Natural killer cell (primary cell): ENCODE measurements around the gene NT5C2. TPM values are rescaled to one million over a fixed set of nuclear protein-coding genes. Genes with fewer than 3 reads are reported as not detected.
"Not testable (repeated sequence)": the region's sequence is repeated elsewhere in the genome, so short reads cannot be mapped to it uniquely, and the experiment has no call there.

Source experiments
- ATAC-seq, 3 donors: fragments of 150-1000 bp in 2 of 3; fragments of 200-7000 bp in 1 of 3; cut with Tn5 transposase; 1 replicate in 1 of 3; 2 replicates in 2 of 3; pipeline ENCODE4 v1.10.0; 2021; ENCODE audit warnings: mild to moderate bottlenecking in 2 of 3, moderate library complexity in 2 of 3
- DNase-seq, 2 donors: peaks; one replicate each; pipeline versions ENCODE4 v3.0.0 to v3.0.0-alpha.2; 2013 to 2021; ENCODE audit warnings: mixed read lengths in 1 of 2
- H3K27ac ChIP-seq: one replicate; pipeline ENCODE4 v1.5.1; 2013; ENCODE audit warnings: mild to moderate bottlenecking, low read length
- H3K27me3 ChIP-seq: one replicate; pipeline ENCODE4 v1.6.1; 2013; ENCODE audit warnings: low read length; ENCODE audit not compliant: control insufficient read depth, insufficient read depth
- H3K36me3 ChIP-seq: one replicate; pipeline ENCODE4 v1.6.1; 2013; ENCODE audit warnings: low read length; ENCODE audit not compliant: control insufficient read depth, insufficient read depth
- H3K4me1 ChIP-seq: one replicate; pipeline ENCODE4 v1.6.1; 2013; ENCODE audit warnings: low read length; ENCODE audit not compliant: control insufficient read depth, insufficient read depth
- H3K4me3 ChIP-seq: one replicate; pipeline ENCODE4 v1.5.1; 2013; ENCODE audit warnings: low read length
- H3K9me3 ChIP-seq: one replicate; pipeline ENCODE4 v1.6.1; 2013; ENCODE audit warnings: low read length; ENCODE audit not compliant: control insufficient read depth, insufficient read depth
- H3K27ac Mint-ChIP-seq, 2 donors: one replicate each; pipeline ENCODE4 v1.8.0; 2022; ENCODE audit warnings: mild to moderate bottlenecking in 2 of 2, mixed read lengths in 2 of 2, moderate library complexity in 1 of 2
- H3K27me3 Mint-ChIP-seq, 2 donors: one replicate each; pipeline ENCODE4 v1.8.0; 2022; ENCODE audit warnings: low read depth in 2 of 2, mixed read lengths in 2 of 2
- H3K36me3 Mint-ChIP-seq: one replicate; pipeline ENCODE4 v1.8.0; 2022; ENCODE audit warnings: mixed read lengths
- H3K4me1 Mint-ChIP-seq, 2 donors: one replicate each; pipeline ENCODE4 v1.8.0; 2022; ENCODE audit warnings: mixed read lengths in 2 of 2
- H3K4me3 Mint-ChIP-seq: one replicate; pipeline ENCODE4 v1.8.0; 2022; ENCODE audit warnings: mild to moderate bottlenecking, moderate library complexity, mixed read lengths
- H3K9me3 Mint-ChIP-seq, 2 donors: one replicate each; pipeline ENCODE4 v1.8.0; 2022; ENCODE audit warnings: mixed read lengths in 2 of 2
- CTCF ChIP-seq: fragments of 200-600 bp; IDR thresholded peaks from one replicate; pipeline ENCODE4 v1.8.0; 2022; ENCODE audit warnings: antibody characterized with exemption
- WGBS: methylation state at CpG from one replicate; pipeline ENCODE4 v1.1.7; 2013; ENCODE audit warnings: missing lambda C conversion rate; ENCODE audit not compliant: insufficient coverage; 5-methylcytosine and 5-hydroxymethylcytosine counted together
- intact Hi-C: fragments of 100-400 bp; cut with micrococcal nuclease; formaldehyde crosslinking; loops from one replicate; pipeline ENCODE4 v1.14.2; 2022
- total RNA-seq, 4 donors: library from RNA; stranded (reverse); fragments of 120-200 nt in 1 of 4; gene quantifications; one replicate each; pipeline versions ENCODE4 v1.2.3 to v1.2.4, GENCODE V29; 2013 to 2022

NT5C2 gene
- total RNA-seq, 3 donors from 2014 or later (not counting 1 experiment from before 2014, with no cell fraction given), result 84.4 to 110 (median 89.4) TPM

- WGBS, result 100% methylated on average over 3 of the region's 4 CpGs
- Mint-ChIP-seq H3K9me3 (no peaks in the 10 kb centered on the region), H3K4me3 (no peak overlapping the region), H3K27ac (no peak overlapping the region), H3K27me3 (peaks cover 0 to 7% of the 10 kb centered on the region in 2 donors), H3K36me3 (no peaks in the 10 kb centered on the region), H3K4me1 (no peaks in the 10 kb centered on the region)
- no peaks in the 10 kb centered on the region for H3K9me3 ChIP-seq
- no peak for TF ChIP-seq CTCF
- no peaks in the 10 kb centered on the region for H3K4me1 ChIP-seq
- H3K36me3 ChIP-seq, result no peaks in the 10 kb centered on the region
- ATAC-seq (no peak), DNase-seq (no peak)
- H3K4me3 ChIP-seq, result no peak overlapping the region
- intact Hi-C loops, result no loop called here
- H3K27ac ChIP-seq, result no peak overlapping the region
- H3K27me3 ChIP-seq, result no peaks in the 10 kb centered on the region
These were observed 38.0 kb upstream of the NT5C2 start for GRCh38 chr10:103231047-103231551.

- intact Hi-C loops, result no loop called here
- Mint-ChIP-seq H3K9me3 (peaks cover 3 to 8% of the 10 kb centered on the region in 2 donors), H3K4me3 (no peak overlapping the region), H3K27ac (no peak overlapping the region), H3K27me3 (peaks cover 0 to 2% of the 10 kb centered on the region in 2 donors), H3K4me1 (no peaks in the 10 kb centered on the region), H3K36me3 (peaks cover 11% of the 10 kb centered on the region)
- no peaks in the 10 kb centered on the region for H3K27me3 ChIP-seq
- H3K36me3 ChIP-seq, result no peaks in the 10 kb centered on the region
- peaks cover 10% of the 10 kb centered on the region for H3K9me3 ChIP-seq
- TF ChIP-seq CTCF, result no peak
- DNase-seq, result no peak
- WGBS, result 100% methylated on average over 1 of the region's 1 CpG
- H3K4me3 ChIP-seq, result no peak overlapping the region
- no peak for ATAC-seq
- H3K27ac ChIP-seq, result no peak overlapping the region
- H3K4me1 ChIP-seq, result no peaks in the 10 kb centered on the region
These were observed 34.3 kb upstream of the NT5C2 start for GRCh38 chr10:103227416-103227815.

GRCh38 chr10:103225939-103226338 lies 32.9 kb upstream of the NT5C2 start:
- Mint-ChIP-seq H3K27me3 (peaks cover 0 to 2% of the 10 kb centered on the region in 2 donors), H3K9me3 (peaks cover 3 to 8% of the 10 kb centered on the region in 2 donors), H3K27ac (no peak overlapping the region), H3K4me3 (no peak overlapping the region), H3K36me3 (peaks cover 11% of the 10 kb centered on the region), H3K4me1 (no peaks in the 10 kb centered on the region)
- H3K27ac ChIP-seq, result no peak overlapping the region
- H3K4me1 ChIP-seq, result no peaks in the 10 kb centered on the region
- no peak for DNase-seq
- H3K27me3 ChIP-seq, result no peaks in the 10 kb centered on the region
- no peak overlapping the region for H3K4me3 ChIP-seq
- H3K36me3 ChIP-seq, result no peaks in the 10 kb centered on the region
- TF ChIP-seq CTCF, result no peak
- no peak for ATAC-seq
- intact Hi-C loops, result no loop called here
- H3K9me3 ChIP-seq, result peaks cover 10% of the 10 kb centered on the region

GRCh38 chr10:103224721-103225120 lies 31.6 kb upstream of the NT5C2 start:
- DNase-seq, H3K9me3 ChIP-seq, H3K4me1 ChIP-seq, H3K4me1 Mint-ChIP-seq, ATAC-seq, H3K27ac Mint-ChIP-seq, H3K27me3 ChIP-seq, intact Hi-C loops, H3K4me3 Mint-ChIP-seq, H3K4me3 ChIP-seq, H3K9me3 Mint-ChIP-seq, H3K27ac ChIP-seq, H3K27me3 Mint-ChIP-seq, H3K36me3 ChIP-seq: not testable (repeated sequence)
- WGBS, result 55% methylated on average over 5 of the region's 5 CpGs
- H3K36me3 Mint-ChIP-seq, result peaks cover 11% of the 10 kb centered on the region
